Trophoblast cell (in vitro differentiated cells and primary cell): Measurements from ENCODE around the gene ABLIM1.

Source experiments
- DNase-seq, 2 donors: peaks; one replicate each; pipeline ENCODE4 v3.0.0-alpha.2; 2016
- H2AFZ ChIP-seq: 2 replicates; pipeline ENCODE4 v1.6.1; 2013; ENCODE audit warnings: low read length, moderate library complexity, mild to moderate bottlenecking; ENCODE audit not compliant: insufficient read depth, poor library complexity
- H2AK5ac ChIP-seq: 2 replicates; pipeline ENCODE4 v1.6.1; 2013; ENCODE audit warnings: mild to moderate bottlenecking, low read length
- H2BK120ac ChIP-seq: 2 replicates; pipeline ENCODE4 v1.6.1; 2013; ENCODE audit warnings: low read length, mild to moderate bottlenecking, moderate library complexity; ENCODE audit not compliant: insufficient read depth, poor library complexity
- H2BK12ac ChIP-seq: 2 replicates; pipeline ENCODE4 v1.6.1; 2013; ENCODE audit warnings: mild to moderate bottlenecking, low read length, moderate library complexity
- H2BK5ac ChIP-seq: 2 replicates; pipeline ENCODE4 v1.6.1; 2013; ENCODE audit warnings: low read length, low read depth, moderate library complexity, mild to moderate bottlenecking; ENCODE audit not compliant: poor library complexity
- H3K14ac ChIP-seq: 2 replicates; pipeline ENCODE4 v1.6.1; 2013; ENCODE audit warnings: mild to moderate bottlenecking, low read length
- H3K18ac ChIP-seq: 2 replicates; pipeline ENCODE4 v1.6.1; 2013; ENCODE audit warnings: mild to moderate bottlenecking, low read length
- H3K23ac ChIP-seq: 2 replicates; pipeline ENCODE4 v1.6.1; 2013; ENCODE audit warnings: low read length
- H3K27ac ChIP-seq: 2 replicates; pipeline ENCODE4 v1.5.1; 2013; ENCODE audit warnings: low read depth, mild to moderate bottlenecking, inconsistent platforms, low read length, moderate library complexity
- H3K27me3 ChIP-seq: 2 replicates; pipeline ENCODE4 v1.6.1; 2013; ENCODE audit warnings: inconsistent platforms, mild to moderate bottlenecking, low read length, moderate library complexity; ENCODE audit not compliant: insufficient read depth
- H3K36me3 ChIP-seq, 2 experiments: 1 replicate in 1 of 2; 2 replicates in 1 of 2; pipeline ENCODE4 v1.6.1; 2013; ENCODE audit warnings: low read length in 2 of 2, mild to moderate bottlenecking in 2 of 2, moderate library complexity in 1 of 2; ENCODE audit not compliant: insufficient read depth in 2 of 2, control insufficient read depth in 1 of 2
- H3K4ac ChIP-seq: 2 replicates; pipeline ENCODE4 v1.6.1; 2013; ENCODE audit warnings: low read depth, mild to moderate bottlenecking, low read length, moderate library complexity
- H3K4me1 ChIP-seq, 2 experiments: 1 replicate in 1 of 2; 2 replicates in 1 of 2; pipeline ENCODE4 v1.6.1; 2013; ENCODE audit warnings: low read length in 2 of 2, mild to moderate bottlenecking in 2 of 2, moderate library complexity in 1 of 2; ENCODE audit not compliant: insufficient read depth in 2 of 2, control insufficient read depth in 1 of 2
- H3K4me2 ChIP-seq: 2 replicates; pipeline ENCODE4 v1.6.1; 2013; ENCODE audit warnings: inconsistent platforms, mild to moderate bottlenecking, low read length, moderate library complexity
- H3K4me3 ChIP-seq: 2 replicates; pipeline ENCODE4 v1.5.1; 2013; ENCODE audit warnings: mild to moderate bottlenecking, low read depth, low read length, inconsistent platforms
- H3K79me1 ChIP-seq: one replicate; pipeline ENCODE4 v1.6.1; 2013; ENCODE audit warnings: low read length
- H3K79me2 ChIP-seq: 2 replicates; pipeline ENCODE4 v1.6.1; 2013; ENCODE audit warnings: low read length, mild to moderate bottlenecking; ENCODE audit not compliant: control insufficient read depth, insufficient read depth, poor library complexity
- H3K9ac ChIP-seq: 2 replicates; pipeline ENCODE4 v1.6.1; 2013; ENCODE audit warnings: mild to moderate bottlenecking, low read length
- H3K9me3 ChIP-seq: 2 replicates; pipeline ENCODE4 v1.6.1; 2013; ENCODE audit warnings: low read depth, mild to moderate bottlenecking, control low read depth, inconsistent platforms, low read length; ENCODE audit not compliant: insufficient read depth
- H4K12ac ChIP-seq: 2 replicates; pipeline ENCODE4 v1.6.1; 2013; ENCODE audit warnings: low read depth, mild to moderate bottlenecking, low read length, moderate library complexity
- H4K8ac ChIP-seq: 2 replicates; pipeline ENCODE4 v1.6.1; 2013; ENCODE audit warnings: low read depth, mild to moderate bottlenecking, low read length, moderate library complexity
- H4K91ac ChIP-seq: one replicate; pipeline ENCODE4 v1.6.1; 2013; ENCODE audit warnings: low read depth, mild to moderate bottlenecking, low read length, moderate library complexity
- WGBS: extraction: QIAGEN DNeasy Blood & Tissue Kit; methylation state at CpG from one replicate; pipeline ENCODE4 v1.1.7; 2013; ENCODE audit warnings: missing lambda C conversion rate; ENCODE audit not compliant: insufficient read length, insufficient coverage; ENCODE audit errors: extremely low coverage; 5-methylcytosine and 5-hydroxymethylcytosine counted together

The ABLIM1 gene

DNA sequence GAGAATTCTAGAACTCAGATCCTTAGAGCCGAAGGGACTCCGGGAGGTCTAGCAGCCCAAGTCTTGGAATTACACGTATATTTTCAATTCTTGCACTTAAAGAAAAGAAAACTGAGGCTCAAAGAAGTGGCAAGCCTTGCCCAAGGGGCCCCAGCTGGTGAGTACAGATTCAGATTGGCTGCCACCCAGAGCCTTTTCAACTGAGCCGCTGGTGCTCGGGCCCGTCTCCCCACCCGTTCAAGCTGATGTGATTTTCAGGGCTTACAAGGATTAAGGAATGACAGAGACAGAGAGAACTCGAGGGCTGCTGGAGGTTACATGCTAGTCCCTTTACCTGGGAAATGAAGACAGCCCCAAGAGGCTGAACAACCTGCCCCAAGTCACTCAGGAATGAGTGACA, 117.8 kb downstream of the ABLIM1 start:
- no peak overlapping the region for H2BK120ac ChIP-seq
- H3K9me3 ChIP-seq: no peaks in the 10 kb centered on the region
- no peak overlapping the region for H3K27ac ChIP-seq
- H3K23ac ChIP-seq: no peak overlapping the region
- WGBS: no CpG with 5 or more reads among the region's 8 CpGs
- H3K4me3 ChIP-seq: no peak overlapping the region
- H3K79me1 ChIP-seq: no peaks in the 10 kb centered on the region
- H2BK12ac ChIP-seq: no peak overlapping the region
- no peak overlapping the region for H4K12ac ChIP-seq
- no peak overlapping the region for H3K4ac ChIP-seq
- no peak overlapping the region for H3K4me2 ChIP-seq
- H4K8ac ChIP-seq: no peak overlapping the region
- H2AFZ ChIP-seq: no peak overlapping the region
- H3K4me1 ChIP-seq: peaks cover 0 to 4% of the 10 kb centered on the region in 2 experiments
- no peak overlapping the region for H3K9ac ChIP-seq
- no peak overlapping the region for H2BK5ac ChIP-seq
- no peak overlapping the region for H3K18ac ChIP-seq
- H3K79me2 ChIP-seq: no peaks in the 10 kb centered on the region
- H3K14ac ChIP-seq: no peak overlapping the region
- no peak overlapping the region for H2AK5ac ChIP-seq
- peaks cover 2 to 3% of the 10 kb centered on the region in 2 experiments for H3K36me3 ChIP-seq
- H3K27me3 ChIP-seq: no peaks in the 10 kb centered on the region
- no peak for DNase-seq
- H4K91ac ChIP-seq: no peak overlapping the region

DNA sequence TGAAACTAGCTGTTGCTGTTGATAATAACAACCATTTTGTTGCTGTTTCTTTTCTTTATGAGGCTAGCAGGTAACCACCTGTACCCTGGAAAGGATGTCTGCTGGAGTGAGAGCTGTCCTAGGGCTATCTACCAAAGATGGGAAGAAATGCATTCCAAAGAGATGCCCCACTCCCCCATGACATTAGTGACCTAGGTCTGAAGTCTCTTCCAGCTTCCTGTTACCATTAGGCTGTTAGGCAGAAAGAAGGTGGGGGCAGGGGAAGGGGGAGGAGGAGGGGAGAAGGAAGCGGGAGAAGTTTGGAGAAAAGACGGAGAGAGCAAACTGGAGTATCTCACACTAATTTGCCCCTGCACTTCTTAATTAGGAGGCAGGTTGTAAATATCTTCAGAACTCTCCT, 118.5 kb downstream of the ABLIM1 start:
- H3K36me3 ChIP-seq: peaks cover 2 to 3% of the 10 kb centered on the region in 2 experiments
- no peaks in the 10 kb centered on the region for H3K79me1 ChIP-seq
- DNase-seq: no peak
- H3K27ac ChIP-seq: no peak overlapping the region
- no peaks in the 10 kb centered on the region for H3K4me1 ChIP-seq
- H3K79me2 ChIP-seq: no peaks in the 10 kb centered on the region
- no peak overlapping the region for H4K91ac ChIP-seq
- no peak overlapping the region for H2BK120ac ChIP-seq
- H3K4me3 ChIP-seq: no peak overlapping the region
- no peak overlapping the region for H2AFZ ChIP-seq
- H3K14ac ChIP-seq: no peak overlapping the region
- no peak overlapping the region for H4K8ac ChIP-seq
- H2BK5ac ChIP-seq: no peak overlapping the region
- H3K27me3 ChIP-seq: no peaks in the 10 kb centered on the region
- H3K23ac ChIP-seq: no peak overlapping the region
- WGBS: no CpG with 5 or more reads among the region's 2 CpGs
- no peak overlapping the region for H4K12ac ChIP-seq
- H3K9ac ChIP-seq: no peak overlapping the region
- H2BK12ac ChIP-seq: no peak overlapping the region
- H2AK5ac ChIP-seq: no peak overlapping the region
- H3K18ac ChIP-seq: no peak overlapping the region
- H3K9me3 ChIP-seq: no peaks in the 10 kb centered on the region
- no peak overlapping the region for H3K4me2 ChIP-seq
- H3K4ac ChIP-seq: no peak overlapping the region

DNA sequence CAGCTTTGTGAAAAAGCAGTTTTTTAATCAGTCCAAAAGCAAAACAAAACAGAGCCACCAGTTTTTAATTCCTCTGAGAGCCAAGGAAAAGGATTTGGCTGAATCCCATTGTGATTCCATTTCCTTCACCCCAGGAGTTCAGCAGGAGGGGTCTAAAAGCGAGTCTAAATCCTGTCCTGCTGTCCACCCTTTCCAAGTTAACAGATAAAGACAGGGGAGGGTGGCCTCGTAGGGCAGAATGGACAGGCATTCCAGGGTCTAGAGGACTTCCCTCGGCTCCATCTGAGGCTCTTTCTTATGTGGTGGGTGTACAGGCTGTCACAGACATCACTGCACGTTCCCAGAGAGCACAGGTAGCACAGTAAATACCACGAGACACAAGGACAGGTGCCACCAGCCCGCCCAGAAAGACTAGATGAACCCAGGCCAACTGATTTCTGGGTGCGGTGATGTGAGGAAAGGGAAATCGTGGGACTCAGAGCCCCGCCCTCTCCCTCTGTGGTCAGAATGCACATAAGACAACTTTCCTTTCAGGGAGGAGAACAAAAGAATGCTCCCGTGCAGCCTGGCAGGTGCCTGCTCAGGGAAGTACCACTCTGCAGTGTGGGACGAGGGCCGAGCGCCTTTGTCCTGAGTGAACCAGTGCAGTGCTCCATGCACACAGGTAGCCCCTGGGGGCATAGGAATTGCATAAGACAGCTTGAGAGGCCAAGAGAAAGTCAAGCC, 119.7 kb downstream of the ABLIM1 start:
- Histone ChIP-seq H3K14ac (no peak overlapping the region), H3K4me1 (no peaks in the 10 kb centered on the region)

DNA sequence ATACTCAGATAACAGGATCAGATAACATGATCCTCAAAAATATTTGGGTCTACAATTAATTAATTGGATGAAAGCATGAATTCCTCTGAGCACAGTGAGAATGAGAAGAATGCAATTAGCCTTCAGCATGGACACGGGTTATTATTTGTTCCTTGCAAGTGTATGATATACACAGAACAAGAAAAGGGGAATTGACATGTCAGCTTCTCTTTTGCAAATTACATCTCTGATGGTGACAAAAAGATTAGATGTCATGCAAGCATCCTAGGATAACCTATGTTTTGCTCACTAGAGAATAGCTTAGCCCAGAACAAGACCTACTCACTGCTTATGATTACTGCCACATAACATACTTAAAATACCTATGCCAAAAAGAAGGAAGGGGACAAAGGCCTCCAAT, 120.3 kb downstream of the ABLIM1 start:
- Histone ChIP-seq H2BK5ac (no peak overlapping the region), H3K9me3 (peaks cover 1% of the 10 kb centered on the region)
- DNase-seq: no peak

More for the DNA sequence above, 119.7 kb downstream of the ABLIM1 start:
- Histone ChIP-seq H2BK12ac (no peak overlapping the region), H3K4me3 (no peak overlapping the region), H2BK5ac (no peak overlapping the region), H3K79me1 (no peaks in the 10 kb centered on the region), H3K36me3 (no peaks in the 10 kb centered on the region), H3K9ac (no peak overlapping the region), H3K4ac (no peak overlapping the region), H4K8ac (no peak overlapping the region), H3K27ac (no peak overlapping the region), H3K18ac (no peak overlapping the region), H3K4me2 (no peak overlapping the region), H4K91ac (no peak overlapping the region), H3K79me2 (no peaks in the 10 kb centered on the region), H3K27me3 (no peaks in the 10 kb centered on the region), H2AFZ (no peak overlapping the region), H2AK5ac (no peak overlapping the region), H3K23ac (no peak overlapping the region), H4K12ac (no peak overlapping the region), H2BK120ac (no peak overlapping the region), H3K9me3 (peaks cover 1% of the 10 kb centered on the region)
- DNase-seq: no peak
- no CpG with 5 or more reads among the region's 13 CpGs for WGBS

More for the DNA sequence above, 120.3 kb downstream of the ABLIM1 start:
- Histone ChIP-seq H3K36me3 (peaks cover 0 to under 1% of the 10 kb centered on the region in 2 experiments), H2BK120ac (no peak overlapping the region), H3K23ac (no peak overlapping the region), H4K12ac (no peak overlapping the region), H3K27me3 (no peaks in the 10 kb centered on the region), H3K27ac (no peak overlapping the region), H3K14ac (no peak overlapping the region), H3K4ac (no peak overlapping the region), H3K79me1 (no peaks in the 10 kb centered on the region), H2AFZ (no peak overlapping the region), H3K4me1 (no peaks in the 10 kb centered on the region), H4K91ac (no peak overlapping the region), H3K9ac (no peak overlapping the region), H3K4me3 (no peak overlapping the region), H4K8ac (no peak overlapping the region), H3K4me2 (no peak overlapping the region), H2AK5ac (no peak overlapping the region), H3K18ac (no peak overlapping the region), H3K79me2 (no peaks in the 10 kb centered on the region), H2BK12ac (no peak overlapping the region)
- WGBS: no CpG with 5 or more reads among the region's 1 CpG
